Glomerular visceral epithelial cell (primary cell): ENCODE results near the gene UBE2I.
"Not testable (repeated sequence)": the region's sequence is repeated elsewhere in the genome, so short reads cannot be mapped to it uniquely, and the experiment has no call there.

Source experiments
- DNase-seq: peaks from one replicate; pipeline ENCODE4 v3.0.0-alpha.2; 2016; ENCODE audit errors: extremely low spot score

Gene UBE2I

GRCh38 chr16:1308977-1309885 lies at the start of gene UBE2I:
UBE2I (plus strand) TSS chr16:1309636; CDS start chr16:1314031, 4,395 bp downstream.
- DNase-seq, result peak; percentile 95

- DNase-seq, result no peak
These were observed 49.7 kb upstream of the UBE2I start for GRCh38 chr16:1259760-1260068.

GRCh38 chr16:1260101-1260680 lies 49.2 kb upstream of the UBE2I start:
- DNase-seq, result no peak

- DNase-seq, result peak; percentile 9
These were observed 48.1 kb upstream of the UBE2I start for GRCh38 chr16:1261131-1261892.

GRCh38 chr16:1262210-1262845 lies 47.1 kb upstream of the UBE2I start:
- DNase-seq, result no peak

GRCh38 chr16:1262846-1263221 lies 46.6 kb upstream of the UBE2I start:
- DNase-seq, result no peak

GRCh38 chr16:1263591-1264344 lies 45.7 kb upstream of the UBE2I start:
- no peak for DNase-seq

GRCh38 chr16:1264345-1265089 lies 44.9 kb upstream of the UBE2I start:
- DNase-seq, result no peak

GRCh38 chr16:1265090-1265630 lies 44.3 kb upstream of the UBE2I start:
- DNase-seq, result no peak

GRCh38 chr16:1265826-1266225 lies 43.6 kb upstream of the UBE2I start:
- no peak for DNase-seq

GRCh38 chr16:1269418-1269817 lies 40.0 kb upstream of the UBE2I start:
- not testable (repeated sequence) for DNase-seq

- no peak for DNase-seq
These were observed 38.1 kb upstream of the UBE2I start for GRCh38 chr16:1271380-1271723.

- peak; percentile 45 for DNase-seq
These were observed 37.6 kb upstream of the UBE2I start for GRCh38 chr16:1271724-1272413.

- DNase-seq, result no peak
These were observed 36.8 kb upstream of the UBE2I start for GRCh38 chr16:1272453-1273198.

GRCh38 chr16:1273816-1274215 lies 35.6 kb upstream of the UBE2I start:
- no peak for DNase-seq

GRCh38 chr16:1274767-1275166 lies 34.7 kb upstream of the UBE2I start:
- DNase-seq, result no peak

- DNase-seq, result no peak
These were observed 33.5 kb upstream of the UBE2I start for GRCh38 chr16:1275791-1276579.

- DNase-seq, result no peak
These were observed 32.9 kb upstream of the UBE2I start for GRCh38 chr16:1276580-1276878.

GRCh38 chr16:1277151-1277598 lies 32.3 kb upstream of the UBE2I start:
- DNase-seq, result no peak
